IPS DF 6.9 (cell line): Measurements from ENCODE around the gene CHST12.
"Not testable (repeated sequence)": the region's sequence is repeated elsewhere in the genome, so short reads cannot be mapped to it uniquely, and the experiment has no call there.

Experiments
- DNase-seq: peaks from one replicate; pipeline ENCODE4 v3.0.0-alpha.2; 2013; ENCODE audit warnings: low read depth, low spot score
- H3K27ac ChIP-seq: one replicate; pipeline ENCODE4 v1.5.1; 2013; ENCODE audit warnings: low read length, control low read depth
- H3K27me3 ChIP-seq: 2 replicates; pipeline ENCODE4 v1.6.1; 2013; ENCODE audit warnings: mild to moderate bottlenecking, low read length; ENCODE audit not compliant: control insufficient read depth, insufficient read depth
- H3K36me3 ChIP-seq: 2 replicates; pipeline ENCODE4 v1.6.1; 2013; ENCODE audit warnings: low read length; ENCODE audit not compliant: control insufficient read depth, insufficient read depth
- H3K4me1 ChIP-seq: 2 replicates; pipeline ENCODE4 v1.6.1; 2013; ENCODE audit warnings: low read length; ENCODE audit not compliant: control insufficient read depth, insufficient read depth
- H3K4me3 ChIP-seq: 2 replicates; pipeline ENCODE4 v1.5.1; 2013; ENCODE audit warnings: mild to moderate bottlenecking, low read length
- H3K9me3 ChIP-seq: 2 replicates; pipeline ENCODE4 v1.6.1; 2013; ENCODE audit warnings: low read length, inconsistent platforms; ENCODE audit not compliant: control insufficient read depth, insufficient read depth
- WGBS: extraction: QIAGEN DNeasy Blood & Tissue Kit; methylation state at CpG from one replicate; pipeline ENCODE4 v1.1.7; 2013; ENCODE audit warnings: mixed read lengths, missing lambda C conversion rate; ENCODE audit not compliant: insufficient read length, insufficient coverage; 5-methylcytosine and 5-hydroxymethylcytosine counted together

The CHST12 gene

GRCh38 chr7:2460188-2460587 is 56.8 kb downstream of the CHST12 start:
- Histone ChIP-seq H3K4me1 (no peaks in the 10 kb centered on the region), H3K27me3 (no peaks in the 10 kb centered on the region), H3K4me3 (no peak overlapping the region), H3K36me3 (no peaks in the 10 kb centered on the region), H3K27ac (no peak overlapping the region), H3K9me3 (no peaks in the 10 kb centered on the region)
- DNase-seq = no peak
- no CpG with 5 or more reads among the region's 23 CpGs for WGBS

GRCh38 chr7:2460641-2461040 is 57.2 kb downstream of the CHST12 start:
- no peak for DNase-seq
- Histone ChIP-seq H3K27me3 (no peaks in the 10 kb centered on the region), H3K4me1 (0 out of 2 replicates have a peak, but pooled peaks cover 1% of the 10 kb centered on the region), H3K36me3 (no peaks in the 10 kb centered on the region), H3K27ac (no peak overlapping the region), H3K9me3 (no peaks in the 10 kb centered on the region), H3K4me3 (no peak overlapping the region)
- no CpG with 5 or more reads among the region's 6 CpGs for WGBS

- WGBS = no CpG with 5 or more reads among the region's 15 CpGs
- no peak overlapping the region for H3K4me3 ChIP-seq
- no peak for DNase-seq
- 0 out of 2 replicates have a peak, but pooled peaks cover 1% of the 10 kb centered on the region for H3K4me1 ChIP-seq
- H3K36me3 ChIP-seq = no peaks in the 10 kb centered on the region
- H3K27ac ChIP-seq = no peak overlapping the region
- no peaks in the 10 kb centered on the region for H3K27me3 ChIP-seq
- no peaks in the 10 kb centered on the region for H3K9me3 ChIP-seq
Measured at GRCh38 chr7:2461268-2462026, 58.0 kb downstream of the CHST12 start.

GRCh38 chr7:2462731-2463130 is 59.3 kb downstream of the CHST12 start:
- H3K4me3 ChIP-seq = no peak overlapping the region
- 0 out of 2 replicates have a peak, but pooled peaks cover 1% of the 10 kb centered on the region for H3K4me1 ChIP-seq
- WGBS = no CpG with 5 or more reads among the region's 3 CpGs
- no peak overlapping the region for H3K27ac ChIP-seq
- H3K36me3 ChIP-seq = no peaks in the 10 kb centered on the region
- no peak for DNase-seq
- no peaks in the 10 kb centered on the region for H3K9me3 ChIP-seq
- no peaks in the 10 kb centered on the region for H3K27me3 ChIP-seq

- DNase-seq = no peak
- no peak overlapping the region for H3K27ac ChIP-seq
- H3K36me3 ChIP-seq = no peaks in the 10 kb centered on the region
- H3K9me3 ChIP-seq = no peaks in the 10 kb centered on the region
- WGBS = no CpG with 5 or more reads among the region's 12 CpGs
- H3K27me3 ChIP-seq = no peaks in the 10 kb centered on the region
- 0 out of 2 replicates have a peak, but pooled peaks cover 1% of the 10 kb centered on the region for H3K4me1 ChIP-seq
- no peak overlapping the region for H3K4me3 ChIP-seq
Measured at GRCh38 chr7:2465928-2466327, 62.5 kb downstream of the CHST12 start.

- H3K36me3 ChIP-seq = no peaks in the 10 kb centered on the region
- no peaks in the 10 kb centered on the region for H3K9me3 ChIP-seq
- H3K27me3 ChIP-seq = no peaks in the 10 kb centered on the region
- peaks cover 1% of the 10 kb centered on the region; the same call in 1 of the 2 replicates for H3K4me1 ChIP-seq
- 100% methylated on average over 6 of the region's 10 CpGs for WGBS
- no peak overlapping the region for H3K27ac ChIP-seq
- no peak for DNase-seq
- no peak overlapping the region for H3K4me3 ChIP-seq
Measured at GRCh38 chr7:2466675-2467074, 63.3 kb downstream of the CHST12 start.

GRCh38 chr7:2468227-2468626 is 64.8 kb downstream of the CHST12 start:
- no peaks in the 10 kb centered on the region for H3K27me3 ChIP-seq
- no peaks in the 10 kb centered on the region for H3K36me3 ChIP-seq
- H3K9me3 ChIP-seq = no peaks in the 10 kb centered on the region
- no peak overlapping the region for H3K4me3 ChIP-seq
- H3K4me1 ChIP-seq = peaks cover 1% of the 10 kb centered on the region; the same call in 1 of the 2 replicates
- H3K27ac ChIP-seq = no peak overlapping the region
- WGBS = no CpG with 5 or more reads among the region's 7 CpGs
- no peak for DNase-seq

GRCh38 chr7:2469460-2470203 is 66.2 kb downstream of the CHST12 start:
- not testable (repeated sequence) for H3K27me3 ChIP-seq, H3K27ac ChIP-seq, H3K4me3 ChIP-seq, H3K36me3 ChIP-seq, H3K9me3 ChIP-seq, DNase-seq, H3K4me1 ChIP-seq
- WGBS = no CpG with 5 or more reads among the region's 9 CpGs

- Histone ChIP-seq H3K9me3 (no peaks in the 10 kb centered on the region), H3K36me3 (no peaks in the 10 kb centered on the region; the same call in 1 of the 2 replicates), H3K27me3 (no peaks in the 10 kb centered on the region), H3K4me1 (peaks cover 9% of the 10 kb centered on the region), H3K27ac (no peak overlapping the region), H3K4me3 (no peak overlapping the region)
- WGBS = no CpG with 5 or more reads among the region's 19 CpGs
- no peak for DNase-seq
Measured at GRCh38 chr7:2470204-2471021, 67.0 kb downstream of the CHST12 start.

GRCh38 chr7:2471022-2471329 is 67.6 kb downstream of the CHST12 start:
- H3K27me3 ChIP-seq = no peaks in the 10 kb centered on the region
- no CpG with 5 or more reads among the region's 5 CpGs for WGBS
- H3K27ac ChIP-seq = no peak overlapping the region
- no peaks in the 10 kb centered on the region for H3K9me3 ChIP-seq
- DNase-seq = no peak
- no peaks in the 10 kb centered on the region; the same call in 1 of the 2 replicates for H3K36me3 ChIP-seq
- H3K4me3 ChIP-seq = no peak overlapping the region
- H3K4me1 ChIP-seq = peaks cover 8% of the 10 kb centered on the region
